ENCODE measurements around the gene CITED2. TPM values are rescaled to one million over a fixed set of nuclear protein-coding genes. Genes with fewer than 3 reads are reported as not detected.

The CITED2 gene
- polyA plus RNA-seq, 1 of the 3 experiments (the other 2 are of a cell fraction), result 173 TPM

DNA sequence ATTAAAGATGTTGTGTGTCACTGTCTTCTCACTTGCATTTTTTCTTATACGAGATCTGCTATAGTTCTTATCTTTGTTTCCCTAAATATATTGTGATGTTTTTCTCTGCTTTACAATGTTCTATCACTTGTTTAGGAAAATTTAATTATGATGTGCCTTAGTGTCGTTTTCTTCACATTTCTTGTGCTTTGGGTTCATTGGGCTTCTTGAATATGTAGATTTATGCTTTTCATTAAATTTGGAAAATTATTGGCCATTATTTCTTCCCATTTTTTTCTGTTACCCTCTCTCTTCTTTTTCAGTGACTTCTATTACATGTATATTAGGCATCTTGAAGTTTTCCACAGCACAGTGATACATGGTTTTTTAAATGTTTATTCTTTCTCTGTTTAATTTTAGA lies 33.4 kb downstream of the CITED2 start:
- TF ChIP-seq ELF1 (IDR thresholded peaks at IDR 0.05) (no peak), RCOR1 (IDR thresholded peaks at IDR 0.05; ENCODE audit: low read length) (no peak), CHD2 (IDR thresholded peaks at IDR 0.05; ENCODE audit: low read length, partially characterized antibody) (no peak), RXRA (IDR thresholded peaks at IDR 0.05; ENCODE audit: borderline replicate concordance, low read depth) (no peak), RFX5 (IDR thresholded peaks at IDR 0.05; ENCODE audit: low read length) (no peak)
- Histone ChIP-seq H2AFZ (ENCODE audit: low read depth) (no peak overlapping the region), H3K9ac (no peak overlapping the region), H3F3A (replicated peaks; ENCODE audit: insufficient read depth) (no peaks in the 10 kb centered on the region), H3K36me3 (replicated peaks in 1 of 2; ENCODE audit: control insufficient read depth in 1 of 2, insufficient read depth in 2 of 2, low read length in 1 of 2) (no peaks in the 10 kb centered on the region), H3K27ac (ENCODE audit: low read depth in 2 of 2, low read length in 1 of 2) (no peak overlapping the region), H3K9me3 (no peaks in the 10 kb centered on the region), H3K4me3 (ENCODE audit: low read depth in 2 of 2, low read length in 1 of 2) (no peak overlapping the region), H3K9me2 (no peaks in the 10 kb centered on the region), H3K27me3 (ENCODE audit: insufficient read depth) (no peaks in the 10 kb centered on the region), H4K20me1 (ENCODE audit: insufficient read depth) (no peaks in the 10 kb centered on the region), H3K4me1 (ENCODE audit: control insufficient read depth in 1 of 2, insufficient read depth in 2 of 2, low read depth in 1 of 2, low read length in 1 of 2) (no peaks in the 10 kb centered on the region), H3K79me2 (ENCODE audit: insufficient read depth) (no peaks in the 10 kb centered on the region), H3K4me2 (no peak overlapping the region)
- 5% methylated on average over 2 of the region's 2 CpGs for WGBS (ENCODE audit: low lambda C conversion rate)
- no peak for DNase-seq
- POLR2A ChIA-PET, result no interaction called here
- CTCF ChIA-PET, result no interaction called here

DNA sequence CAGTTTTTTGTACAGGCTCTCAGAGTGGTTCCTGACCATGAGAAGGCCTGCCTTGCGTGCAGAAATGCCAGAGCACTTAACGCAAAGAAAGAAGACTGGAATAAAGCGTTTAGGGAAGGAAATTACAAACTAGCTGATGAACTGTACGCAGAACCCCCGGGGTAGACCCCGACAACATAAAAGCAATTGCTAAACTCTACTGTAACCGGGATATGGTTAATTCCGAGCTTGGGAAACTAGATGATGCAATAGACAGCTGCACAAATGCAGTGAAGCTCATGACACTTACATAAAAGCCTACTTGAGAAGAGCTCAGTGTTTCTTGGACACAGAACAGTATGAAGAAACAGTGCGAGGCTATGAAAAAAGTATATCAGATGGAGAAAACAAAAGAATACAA lies 35.7 kb downstream of the CITED2 start:
- no peaks in the 10 kb centered on the region for H3K9me2 ChIP-seq
- ChIA-PET CTCF (no interaction called here), POLR2A (no interaction called here)
- peaks cover 7% of the 10 kb centered on the region for H3F3A ChIP-seq (replicated peaks; ENCODE audit: insufficient read depth)
- no peaks in the 10 kb centered on the region for H3K9me3 ChIP-seq
- H3K27ac ChIP-seq (ENCODE audit: low read depth in 2 of 2, low read length in 1 of 2), result no peak overlapping the region
- H3K79me2 ChIP-seq (ENCODE audit: insufficient read depth), result no peaks in the 10 kb centered on the region
- DNase-seq, result no peak
- H2AFZ ChIP-seq (ENCODE audit: low read depth), result no peak overlapping the region
- TF ChIP-seq RFX5 (IDR thresholded peaks at IDR 0.05; ENCODE audit: low read length), result no peak
- TF ChIP-seq USF2 (IDR thresholded peaks at IDR 0.05; ENCODE audit: borderline replicate concordance, low read depth, low read length), result no peak
- no peak for TF ChIP-seq JUND (IDR thresholded peaks at IDR 0.05)
- H3K4me3 ChIP-seq (ENCODE audit: low read depth in 2 of 2, low read length in 1 of 2), result no peak overlapping the region
- H4K20me1 ChIP-seq (ENCODE audit: insufficient read depth), result no peaks in the 10 kb centered on the region
- H3K9ac ChIP-seq, result no peak overlapping the region
- WGBS (ENCODE audit: low lambda C conversion rate), result 21% methylated on average over 9 of the region's 9 CpGs
- H3K4me2 ChIP-seq, result no peak overlapping the region
- H3K27me3 ChIP-seq (ENCODE audit: insufficient read depth), result no peaks in the 10 kb centered on the region
- H3K36me3 ChIP-seq (replicated peaks in 1 of 2; ENCODE audit: control insufficient read depth in 1 of 2, insufficient read depth in 2 of 2, low read length in 1 of 2), result no peaks in the 10 kb centered on the region
- peaks cover 0 to 7% of the 10 kb centered on the region in 2 experiments; a peak in 1 of 4 replicates for H3K4me1 ChIP-seq (ENCODE audit: control insufficient read depth in 1 of 2, insufficient read depth in 2 of 2, low read depth in 1 of 2, low read length in 1 of 2)

GRCh38 chr6:139337830-139338229 lies 36.6 kb downstream of the CITED2 start:
- Histone ChIP-seq H3F3A (replicated peaks; ENCODE audit: insufficient read depth) (peaks cover 7% of the 10 kb centered on the region), H3K9me2 (no peaks in the 10 kb centered on the region), H4K20me1 (ENCODE audit: insufficient read depth) (no peaks in the 10 kb centered on the region), H2AFZ (ENCODE audit: low read depth) (no peak overlapping the region), H3K4me1 (ENCODE audit: control insufficient read depth in 1 of 2, insufficient read depth in 2 of 2, low read depth in 1 of 2, low read length in 1 of 2) (peaks cover 0 to 7% of the 10 kb centered on the region in 2 experiments; a peak in 1 of 4 replicates), H3K27ac (ENCODE audit: low read depth in 2 of 2, low read length in 1 of 2) (no peak overlapping the region), H3K9ac (no peak overlapping the region), H3K27me3 (ENCODE audit: insufficient read depth) (no peaks in the 10 kb centered on the region), H3K4me2 (no peak overlapping the region), H3K4me3 (ENCODE audit: low read depth in 2 of 2, low read length in 1 of 2) (no peak overlapping the region), H3K36me3 (replicated peaks in 1 of 2; ENCODE audit: control insufficient read depth in 1 of 2, insufficient read depth in 2 of 2, low read length in 1 of 2) (no peaks in the 10 kb centered on the region), H3K9me3 (no peaks in the 10 kb centered on the region), H3K79me2 (ENCODE audit: insufficient read depth) (no peaks in the 10 kb centered on the region)
- 13% methylated on average over 5 of the region's 5 CpGs for WGBS (ENCODE audit: low lambda C conversion rate)
- ChIA-PET CTCF (no interaction called here), POLR2A (no interaction called here)
- TF ChIP-seq EP300 (IDR thresholded peaks at IDR 0.05; ENCODE audit: borderline replicate concordance in 1 of 2, low read depth in 1 of 2, low read length in 1 of 2) (no peak), MXI1 (IDR thresholded peaks at IDR 0.05; ENCODE audit: low read depth, low read length) (no peak), USF2 (IDR thresholded peaks at IDR 0.05; ENCODE audit: borderline replicate concordance, low read depth, low read length) (no peak), RFX5 (IDR thresholded peaks at IDR 0.05; ENCODE audit: low read length) (no peak), RXRA (IDR thresholded peaks at IDR 0.05; ENCODE audit: borderline replicate concordance, low read depth) (no peak), NRF1 (IDR thresholded peaks at IDR 0.05; ENCODE audit: low read depth, low read length) (no peak), JUND (IDR thresholded peaks at IDR 0.05) (no peak), ZBTB33 (IDR thresholded peaks at IDR 0.05; ENCODE audit: borderline replicate concordance, low read depth) (no peak), SMC3 (IDR thresholded peaks at IDR 0.05; ENCODE audit: low read depth, low read length) (no peak), FOSL2 (IDR thresholded peaks at IDR 0.05; ENCODE audit: borderline replicate concordance, low read depth) (no peak), TCF12 (IDR thresholded peaks at IDR 0.05) (no peak)
- TF ChIP-seq, protein P1, sequence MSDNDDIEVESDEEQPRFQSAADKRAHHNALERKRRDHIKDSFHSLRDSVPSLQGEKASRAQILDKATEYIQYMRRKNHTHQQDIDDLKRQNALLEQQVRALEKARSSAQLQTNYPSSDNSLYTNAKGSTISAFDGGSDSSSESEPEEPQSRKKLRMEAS (IDR thresholded peaks at IDR 0.05; ENCODE audit: low read depth), result no peak
- TF ChIP-seq, protein P2, sequence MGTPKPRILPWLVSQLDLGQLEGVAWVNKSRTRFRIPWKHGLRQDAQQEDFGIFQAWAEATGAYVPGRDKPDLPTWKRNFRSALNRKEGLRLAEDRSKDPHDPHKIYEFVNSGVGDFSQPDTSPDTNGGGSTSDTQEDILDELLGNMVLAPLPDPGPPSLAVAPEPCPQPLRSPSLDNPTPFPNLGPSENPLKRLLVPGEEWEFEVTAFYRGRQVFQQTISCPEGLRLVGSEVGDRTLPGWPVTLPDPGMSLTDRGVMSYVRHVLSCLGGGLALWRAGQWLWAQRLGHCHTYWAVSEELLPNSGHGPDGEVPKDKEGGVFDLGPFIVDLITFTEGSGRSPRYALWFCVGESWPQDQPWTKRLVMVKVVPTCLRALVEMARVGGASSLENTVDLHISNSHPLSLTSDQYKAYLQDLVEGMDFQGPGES (IDR thresholded peaks at IDR 0.05; ENCODE audit: low read depth, low read length), result no peak
- DNase-seq, result no peak
